ENCODE data around the gene SCD5.

Gene SCD5

DNA sequence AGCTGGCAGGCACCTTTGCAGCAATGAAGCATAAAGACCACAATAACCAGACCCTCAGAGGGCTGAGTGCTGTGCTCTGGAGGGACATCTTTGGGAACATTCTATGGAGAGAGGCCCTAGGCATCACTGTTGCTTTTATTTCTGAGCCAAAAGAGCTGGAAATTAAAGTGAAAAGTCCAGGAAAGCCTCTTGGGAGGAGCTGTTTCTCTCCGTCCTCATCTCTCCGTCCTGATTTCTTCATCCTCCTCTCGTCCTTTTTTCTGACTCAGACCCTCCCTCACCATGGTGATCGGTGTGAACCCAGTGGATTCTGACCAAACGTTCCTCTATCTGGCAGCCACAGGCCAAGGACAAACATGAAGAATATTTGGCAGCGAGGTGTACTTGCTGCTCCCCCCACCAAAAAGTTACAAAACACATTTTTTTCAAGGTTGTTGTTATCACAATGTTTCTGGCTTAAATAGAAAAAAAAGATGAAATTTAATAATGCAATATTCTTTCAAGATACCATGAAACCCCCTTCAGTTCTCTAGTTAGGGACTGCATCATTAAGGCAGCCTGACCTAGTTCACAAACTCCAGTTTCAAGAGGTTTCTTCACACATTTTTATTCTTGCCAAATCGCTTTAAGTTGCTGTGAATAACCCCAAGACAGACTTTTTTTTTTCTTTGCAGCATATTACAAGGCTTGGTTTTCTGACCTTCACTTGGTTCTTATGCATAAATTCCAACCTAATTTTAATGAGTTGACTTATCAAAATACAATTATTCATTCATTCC, 80.2 kb downstream of the SCD5 start:
- DNase-seq: no peak

DNA sequence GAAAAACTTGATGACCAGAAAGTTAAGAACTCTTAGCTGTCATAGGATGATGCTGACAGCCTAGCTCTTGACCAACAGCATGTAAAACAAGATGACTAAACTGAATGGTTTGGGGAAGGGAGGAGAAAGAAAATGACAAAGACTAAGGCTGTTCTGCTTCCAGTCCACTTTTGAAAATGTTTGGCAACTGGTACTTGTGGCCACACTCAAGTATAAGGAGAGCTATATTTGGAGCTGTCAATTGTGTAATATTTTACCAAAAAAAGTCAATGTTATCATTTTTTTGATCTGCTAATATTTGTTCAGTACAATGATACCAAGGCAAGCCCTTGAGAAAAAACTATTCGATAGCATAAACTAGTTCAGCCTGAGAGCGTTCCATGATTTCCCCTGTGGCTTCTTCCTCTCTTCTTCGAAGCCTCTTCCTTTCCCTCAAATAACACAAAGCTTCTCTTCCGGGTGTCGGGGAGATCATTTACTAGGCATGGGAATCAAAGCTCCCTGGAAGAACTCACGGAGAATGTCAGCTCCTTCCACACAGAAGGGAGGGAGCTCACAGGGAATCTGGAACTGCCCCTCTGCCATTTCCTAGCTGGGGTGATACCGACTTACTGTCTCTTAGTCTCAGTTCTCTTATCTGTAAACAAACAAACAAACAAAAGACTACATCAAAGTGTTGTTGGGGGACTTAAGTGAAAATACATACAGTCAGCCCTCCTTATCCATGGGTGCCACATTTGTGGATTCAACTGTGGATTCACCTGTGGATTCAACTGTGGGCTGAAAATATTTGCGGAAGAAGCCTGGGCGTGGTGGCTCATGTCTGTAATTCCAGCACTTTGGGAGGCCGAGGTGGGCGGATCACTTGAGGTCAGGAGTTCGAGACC, 82.6 kb downstream of the SCD5 start:
- DNase-seq: no peak

DNA sequence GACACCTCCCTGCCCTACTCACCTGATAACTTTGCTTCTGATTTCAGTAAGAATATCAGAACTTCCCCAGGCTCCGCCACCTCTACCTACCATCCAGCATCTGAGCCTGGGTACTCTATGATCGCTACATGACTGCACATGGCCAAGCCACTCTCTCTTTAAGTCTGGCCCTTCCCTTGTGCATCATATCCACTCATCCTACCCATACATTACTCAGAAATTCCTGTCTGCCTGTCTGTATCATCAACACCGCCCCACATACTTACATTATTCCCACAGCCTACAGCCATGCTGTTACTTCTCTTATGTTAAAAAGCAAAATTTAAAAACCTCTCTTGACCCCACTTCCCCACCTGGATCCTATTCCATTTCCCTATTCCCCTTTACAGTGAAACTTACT, 84.7 kb downstream of the SCD5 start:
- DNase-seq: no peak

DNA sequence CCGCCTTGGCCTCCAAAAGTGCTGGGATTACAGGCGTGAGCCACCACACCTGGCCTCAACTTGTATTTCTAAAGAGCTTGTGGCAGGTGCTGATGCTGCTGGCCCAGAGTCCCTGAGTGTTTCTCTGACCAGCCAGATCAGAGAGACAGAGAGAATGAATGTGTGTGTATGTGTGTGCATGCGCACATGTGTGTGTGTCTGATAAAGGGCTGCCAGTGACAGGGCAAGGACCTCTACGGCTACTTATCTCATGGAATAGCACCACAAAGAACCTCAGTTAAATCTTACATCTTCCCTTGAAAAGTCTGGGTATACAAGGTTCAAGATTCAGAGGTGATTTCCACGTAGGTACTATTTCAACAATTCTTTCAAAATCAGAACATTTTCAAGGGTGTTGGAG, 86.0 kb downstream of the SCD5 start:
- no peak for DNase-seq

DNA sequence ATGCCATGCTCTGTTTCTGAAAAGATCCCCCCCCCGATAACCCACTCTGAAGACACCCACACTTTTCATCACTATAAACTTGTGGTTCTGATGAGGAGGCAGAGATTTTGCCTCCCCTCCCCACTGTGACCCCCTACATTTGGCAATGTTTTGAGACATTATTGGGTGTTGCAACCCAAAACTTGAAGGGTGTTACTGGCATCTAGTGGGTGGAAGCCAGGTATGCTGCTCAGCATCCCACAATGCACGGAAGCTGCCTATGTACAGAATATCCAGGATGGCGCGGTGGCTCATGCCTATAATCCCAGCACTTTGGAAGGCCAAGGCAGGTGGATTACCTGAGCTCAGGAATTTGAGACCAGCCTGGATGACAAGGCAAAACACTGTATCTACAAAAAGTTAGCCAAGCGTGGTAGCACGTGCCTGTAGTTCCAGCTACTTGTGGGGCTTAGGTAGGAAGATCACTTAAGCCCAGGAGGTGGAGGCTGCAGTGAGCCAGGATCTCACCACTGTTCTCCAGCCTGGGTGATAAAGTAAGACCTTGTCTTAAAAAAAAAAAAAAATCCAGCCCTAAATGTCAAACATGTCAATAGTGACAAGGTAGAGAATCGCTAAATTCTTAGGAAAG, 87.3 kb downstream of the SCD5 start:
- no peak for DNase-seq

DNA sequence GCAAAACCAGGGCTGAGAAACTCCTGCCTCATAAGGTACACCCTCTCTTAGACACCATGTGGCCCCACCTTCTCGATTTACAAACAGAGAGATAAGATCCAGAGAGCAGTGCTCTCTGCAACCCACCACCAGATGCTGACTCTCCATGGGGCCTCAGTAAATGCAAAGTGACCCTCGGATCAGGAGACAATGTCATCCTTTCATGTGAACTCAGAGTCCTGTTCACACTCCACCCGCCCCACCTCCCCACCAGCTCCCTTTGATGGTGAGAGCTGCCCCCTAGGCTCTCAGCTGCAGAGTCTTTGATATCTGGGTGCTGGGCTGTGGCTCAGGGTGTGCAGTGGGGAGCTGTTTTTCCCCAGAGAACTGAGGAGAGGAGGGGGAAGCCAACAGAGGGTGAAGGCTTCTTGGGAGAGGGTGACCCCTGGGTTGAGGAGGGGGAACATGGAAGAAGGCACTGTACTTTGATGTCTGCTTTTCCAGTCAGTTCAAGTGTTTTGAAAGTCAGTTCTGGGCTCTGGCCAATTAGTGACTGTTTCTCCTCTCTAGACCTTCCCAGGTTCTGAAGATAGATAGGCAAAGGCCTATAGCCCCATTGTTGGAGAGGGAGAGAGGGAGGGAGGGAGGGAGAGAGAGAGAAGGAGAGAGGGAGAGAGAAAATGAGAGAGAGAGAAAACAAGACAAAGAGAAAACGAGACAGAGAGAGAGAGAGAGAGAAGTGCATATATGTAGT, 88.2 kb downstream of the SCD5 start:
- DNase-seq: no peak

DNA sequence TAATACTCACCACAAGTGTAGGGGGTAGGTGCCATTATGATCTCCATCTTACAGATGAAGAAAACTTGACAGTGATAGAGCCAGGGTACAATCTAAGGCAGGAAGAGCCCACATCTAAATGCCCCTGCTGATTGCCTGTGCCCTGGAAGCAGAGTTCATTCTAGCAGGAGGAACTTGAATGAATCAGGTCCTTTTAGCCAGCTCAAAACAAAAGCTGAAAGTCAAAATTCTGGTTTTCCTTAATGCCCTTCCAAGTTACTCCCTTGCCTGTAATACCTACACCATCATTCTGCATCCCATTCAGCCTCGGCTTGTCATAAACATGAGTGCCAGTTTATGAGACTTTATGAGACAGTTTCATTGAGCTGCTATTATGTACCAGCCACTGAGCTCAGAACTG, 89.6 kb downstream of the SCD5 start:
- no peak for DNase-seq

DNA sequence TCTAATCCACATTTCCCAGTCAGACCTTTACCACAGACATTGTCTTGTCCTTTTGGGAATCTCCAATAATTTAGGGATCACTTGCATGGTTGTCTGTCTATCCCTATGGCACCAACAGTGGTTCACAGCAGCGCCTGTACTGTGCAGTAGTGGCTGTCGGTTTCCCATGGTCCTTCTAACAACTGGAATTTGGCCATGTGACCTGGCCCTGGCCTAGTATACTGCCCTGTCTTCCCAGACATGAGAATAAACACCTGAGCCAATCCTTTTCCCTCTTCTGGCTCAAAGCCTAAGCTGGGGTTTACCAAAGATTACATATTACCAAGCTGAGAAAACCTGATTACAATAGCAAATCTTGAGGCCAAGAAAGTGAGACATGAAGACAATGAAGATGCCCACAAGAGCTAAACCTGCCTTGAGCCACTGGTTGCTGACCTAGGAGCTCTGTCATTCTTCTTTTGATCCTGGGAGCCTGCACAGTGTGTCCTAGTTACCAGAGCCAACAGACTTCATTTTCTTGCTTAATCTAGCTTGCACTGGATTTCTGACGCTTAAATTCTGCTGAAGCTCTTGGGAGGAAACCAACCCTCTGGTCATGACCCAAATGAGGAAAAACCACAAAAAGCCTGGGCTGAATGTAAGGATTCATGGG, 92.1 kb downstream of the SCD5 start:
- no peak for DNase-seq

DNA sequence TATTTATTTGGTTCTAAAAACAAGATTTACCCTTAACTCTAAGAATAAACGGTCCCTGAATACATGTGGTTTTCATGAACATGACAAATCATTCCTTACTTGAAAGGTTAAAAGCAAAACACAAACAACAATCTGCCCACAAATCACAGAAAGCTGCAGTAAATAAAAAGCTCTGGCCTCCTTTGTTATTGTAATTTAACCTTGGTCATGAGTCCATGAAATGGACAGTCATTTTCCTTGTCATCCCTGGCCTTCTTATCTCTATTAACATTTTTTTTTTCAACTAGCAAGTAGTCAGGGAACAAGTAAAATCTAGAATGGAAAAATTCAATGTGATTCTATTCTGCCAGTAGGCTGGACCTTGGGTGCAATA, 92.7 kb downstream of the SCD5 start:
- DNase-seq: no peak

DNA sequence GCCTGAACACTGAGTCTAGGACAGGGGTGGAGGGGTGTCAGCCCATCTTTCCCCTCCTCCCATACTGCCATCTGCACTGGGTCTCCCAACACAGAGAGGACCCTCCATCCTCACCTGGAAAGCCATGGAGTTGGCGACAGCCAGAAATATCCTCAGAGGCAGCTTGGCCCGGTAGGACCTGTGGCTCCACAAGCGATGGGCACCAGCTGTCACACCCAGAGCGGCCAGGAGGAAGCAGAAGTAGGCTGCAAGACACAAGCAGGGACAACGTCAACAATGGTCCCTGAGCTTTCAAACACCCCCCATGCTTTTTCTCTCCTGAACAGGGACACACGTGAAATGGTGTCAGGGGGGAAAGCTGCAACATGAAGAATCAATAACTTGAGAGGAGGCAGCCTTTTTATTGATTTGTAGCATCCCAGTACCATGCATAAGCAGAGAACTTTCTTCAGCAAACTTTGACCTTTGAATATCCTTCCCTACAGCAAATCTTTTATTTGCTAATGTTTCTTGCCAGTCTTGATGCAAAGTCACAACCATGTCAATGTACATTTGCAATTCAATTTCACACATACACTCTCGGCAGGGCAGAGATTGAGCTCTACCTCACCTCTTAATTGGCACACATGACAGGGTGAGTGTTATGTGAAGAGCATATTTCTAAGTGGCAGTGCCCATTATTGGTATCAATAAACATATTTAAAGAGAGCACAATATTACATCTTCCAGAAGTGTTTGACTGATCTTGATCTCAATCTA, 93.2 kb downstream of the SCD5 start:
- DNase-seq: no peak

DNA sequence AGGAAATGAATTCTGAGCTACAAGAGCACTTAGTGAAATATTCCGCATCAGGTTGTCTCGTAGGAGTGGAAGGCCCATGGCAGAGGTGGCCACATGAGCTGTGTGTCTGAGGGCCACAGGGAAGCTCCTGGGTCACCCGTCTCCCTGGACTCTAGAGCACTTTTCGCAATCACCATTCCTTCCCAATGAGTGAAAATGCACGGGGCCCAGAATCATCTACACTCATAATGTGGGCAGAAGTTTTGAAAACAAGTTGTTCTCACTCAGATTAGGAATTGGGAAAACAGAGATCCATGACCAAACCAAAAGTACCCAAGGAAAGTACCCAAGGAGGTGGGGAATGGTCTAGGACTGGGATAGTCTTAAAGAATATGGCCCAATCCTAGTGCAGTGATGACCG, 94.4 kb downstream of the SCD5 start:
- DNase-seq: no peak

DNA sequence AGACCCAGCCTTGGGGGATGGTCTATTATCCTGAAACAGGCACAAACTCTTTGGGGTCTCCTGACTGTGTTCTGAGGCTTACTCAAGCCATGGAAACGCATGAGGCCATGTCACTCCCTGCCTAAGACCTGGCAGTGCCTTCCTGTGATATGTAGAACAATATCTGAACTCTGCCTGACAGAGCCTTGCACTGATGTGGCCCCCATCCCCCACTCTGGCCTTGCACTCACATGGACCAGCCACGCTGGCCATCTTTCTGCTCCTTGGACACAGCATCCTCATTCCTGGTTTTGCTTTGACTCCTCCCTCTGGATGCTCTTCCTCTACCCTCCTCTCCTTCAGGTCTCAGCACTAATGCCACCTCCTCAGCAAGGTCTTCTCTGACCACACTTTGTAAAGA, 100.2 kb downstream of the SCD5 start:
- DNase-seq: no peak

DNA sequence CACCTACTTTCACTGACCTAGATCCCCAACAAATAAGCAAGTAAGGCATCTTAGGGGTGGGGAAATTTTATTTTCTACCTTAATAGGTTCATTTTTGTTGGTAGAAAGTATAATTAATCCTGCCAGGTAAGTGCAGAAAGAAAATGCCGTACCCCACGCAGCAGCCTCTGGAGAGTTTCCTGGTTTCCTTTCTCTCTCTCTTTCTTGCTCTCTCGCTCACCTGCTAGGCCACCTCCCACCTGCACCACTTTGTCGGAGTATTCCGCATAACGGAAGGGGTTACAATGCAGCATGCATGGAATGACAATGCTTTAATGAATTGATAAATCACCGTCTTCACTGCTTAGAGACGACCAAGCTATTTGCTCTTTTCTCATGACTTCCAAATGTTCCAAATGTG, 101.0 kb downstream of the SCD5 start:
- no peak for DNase-seq

DNA sequence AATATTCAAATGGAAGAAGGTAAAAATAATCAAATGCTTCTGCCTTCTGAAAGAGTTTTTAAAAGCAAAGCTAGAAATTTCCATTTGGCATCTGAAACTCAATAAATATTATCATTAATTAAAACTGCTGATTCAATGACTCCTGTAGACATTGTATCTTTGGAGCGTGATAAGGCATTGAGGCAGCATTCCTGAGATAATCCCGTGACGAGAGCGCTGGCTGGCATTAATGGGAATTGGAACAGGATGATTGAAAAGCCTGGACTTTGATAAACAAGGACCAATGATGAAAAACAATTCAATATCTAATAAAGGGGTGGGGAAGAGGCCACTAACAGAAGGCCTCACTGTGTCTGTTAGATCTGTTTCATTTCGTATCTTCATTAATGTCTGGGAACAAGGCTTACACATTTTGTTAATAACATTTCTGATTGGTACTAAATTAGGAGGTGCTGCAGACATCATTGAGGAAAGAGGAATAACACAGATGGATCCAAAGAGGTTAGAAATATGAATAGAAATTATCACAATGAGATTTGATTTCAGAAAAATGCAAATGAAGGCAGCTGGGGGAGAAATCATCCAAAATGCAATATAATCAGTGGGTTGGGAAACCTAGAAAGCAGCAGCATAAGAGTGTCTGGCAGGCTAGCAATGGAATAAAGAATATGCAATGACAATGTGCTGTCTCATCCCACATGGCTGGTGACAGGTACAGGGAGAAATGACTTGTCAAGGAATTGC, 102.3 kb downstream of the SCD5 start:
- DNase-seq: no peak

DNA sequence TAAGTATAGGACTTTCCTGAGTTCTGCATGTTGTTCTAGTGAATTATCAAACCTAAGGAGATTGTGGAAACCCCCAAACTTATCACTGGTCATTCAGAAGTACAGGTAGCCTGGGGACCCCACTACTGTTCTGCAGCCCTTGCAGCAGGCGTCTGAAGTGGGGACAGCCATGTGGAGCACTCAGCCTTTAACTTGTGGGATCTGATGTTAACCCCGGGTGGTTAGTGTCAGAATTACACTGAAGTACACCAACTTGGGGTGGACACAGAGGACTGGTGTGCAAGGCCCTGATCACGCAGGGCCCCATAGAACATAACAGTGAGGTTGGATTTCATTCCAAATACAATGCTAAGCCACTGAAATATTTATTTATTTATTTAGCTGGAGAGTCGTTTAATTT, 103.7 kb downstream of the SCD5 start:
- no peak for DNase-seq

DNA sequence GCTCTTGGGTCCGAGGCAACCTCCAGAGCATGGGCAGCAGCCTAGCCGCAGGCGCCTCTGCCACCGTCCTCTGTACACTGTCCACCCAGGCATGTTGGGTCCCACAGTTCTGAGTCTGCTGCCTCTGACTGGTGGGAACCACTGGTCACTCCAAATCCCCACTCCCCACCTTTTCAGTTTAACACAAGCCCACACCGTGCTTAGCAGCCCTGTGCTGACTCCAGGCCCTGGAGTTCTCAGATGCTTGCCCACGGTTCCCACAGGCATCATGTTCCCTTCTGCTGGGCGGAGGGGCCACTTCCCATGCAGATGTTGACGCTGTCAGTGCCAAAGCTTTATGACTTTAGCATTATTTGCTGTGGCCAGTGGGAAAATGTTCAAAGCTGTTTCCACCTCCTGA, 104.5 kb downstream of the SCD5 start:
- DNase-seq: no peak

DNA sequence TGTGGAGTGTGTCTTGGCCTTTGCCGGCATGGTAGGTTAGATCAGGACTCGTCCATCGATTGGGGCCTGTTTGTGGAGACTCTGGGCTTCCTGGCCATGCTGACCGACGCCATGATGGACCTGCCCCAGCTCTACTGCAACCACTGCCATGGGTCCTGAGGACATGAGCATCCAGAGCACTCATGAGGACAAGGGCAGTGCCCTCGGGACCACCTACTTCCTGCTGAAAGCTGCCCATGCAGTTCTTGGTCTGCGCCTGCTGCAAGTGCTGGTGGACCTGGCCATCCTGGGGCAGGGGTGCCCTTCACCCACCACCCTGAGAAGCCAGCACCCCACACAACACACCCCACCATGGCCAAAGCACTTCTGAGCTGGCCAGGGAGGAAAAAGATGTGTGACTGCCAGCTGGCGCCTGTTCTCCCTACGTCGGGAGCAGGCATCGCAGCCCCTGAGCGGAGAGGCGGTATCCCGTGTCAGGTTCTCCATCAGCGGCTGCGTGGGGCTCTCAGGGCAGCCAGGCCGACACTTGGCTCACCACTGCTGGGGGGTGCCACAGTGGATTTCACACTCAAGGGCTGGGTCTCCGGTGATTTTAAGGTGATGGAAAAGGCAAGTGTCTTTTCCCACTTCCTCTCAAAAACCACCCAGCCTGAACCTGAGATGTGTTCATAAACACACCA, 106.4 kb downstream of the SCD5 start:
- no peak for DNase-seq

DNA sequence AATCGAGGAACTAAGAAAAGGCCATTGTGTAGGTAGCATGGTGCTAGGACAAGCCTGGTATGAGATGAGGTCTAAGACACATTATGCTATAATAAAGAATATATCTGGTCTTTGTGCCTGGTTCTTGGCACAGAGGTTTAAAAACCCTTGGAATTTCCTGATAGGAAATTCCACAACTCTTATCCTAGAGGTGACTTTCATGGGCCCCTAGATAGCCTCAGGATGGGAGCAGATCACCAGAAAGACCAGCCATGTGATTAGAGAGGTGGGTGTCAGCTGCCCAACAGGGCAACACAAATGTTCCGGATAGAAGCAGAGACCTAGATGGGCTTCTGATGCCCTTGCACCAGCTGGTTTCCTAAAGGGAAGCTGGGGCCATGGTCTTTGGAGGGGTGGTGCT, 107.2 kb downstream of the SCD5 start:
- DNase-seq: no peak

DNA sequence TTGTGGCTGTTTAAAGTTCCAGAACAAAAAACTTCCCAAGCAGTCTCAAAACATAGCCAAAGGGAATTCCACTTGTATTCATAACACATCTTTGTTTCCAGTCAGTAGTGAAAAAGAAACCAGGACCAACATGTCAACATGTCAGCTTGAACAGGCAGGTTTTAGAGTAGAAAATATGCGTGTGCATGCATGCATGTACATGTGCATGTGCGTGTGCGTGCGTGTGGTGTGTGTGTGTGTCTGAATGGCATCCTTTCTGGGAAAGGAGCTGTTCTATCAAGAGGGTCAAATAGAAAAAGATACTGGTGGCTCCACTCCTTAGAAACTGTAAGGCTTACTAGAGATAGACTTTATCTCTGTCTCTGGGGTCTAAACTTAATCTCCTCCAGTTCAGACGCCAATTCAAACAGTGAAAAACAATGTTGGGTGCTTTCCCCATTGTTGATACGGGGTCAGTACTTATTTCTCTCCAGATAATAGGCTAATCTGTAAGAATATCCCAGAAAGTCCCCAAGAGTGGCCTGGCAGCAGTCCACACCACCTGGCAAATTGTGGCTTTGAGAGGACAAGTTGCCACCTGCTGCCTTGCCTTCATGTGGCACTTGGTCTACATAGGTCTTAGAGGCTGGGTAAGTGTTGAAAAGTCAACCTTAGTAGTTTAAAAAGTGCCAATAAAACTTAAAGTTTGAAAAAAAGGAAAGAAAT, 110.4 kb downstream of the SCD5 start:
- DNase-seq: no peak

DNA sequence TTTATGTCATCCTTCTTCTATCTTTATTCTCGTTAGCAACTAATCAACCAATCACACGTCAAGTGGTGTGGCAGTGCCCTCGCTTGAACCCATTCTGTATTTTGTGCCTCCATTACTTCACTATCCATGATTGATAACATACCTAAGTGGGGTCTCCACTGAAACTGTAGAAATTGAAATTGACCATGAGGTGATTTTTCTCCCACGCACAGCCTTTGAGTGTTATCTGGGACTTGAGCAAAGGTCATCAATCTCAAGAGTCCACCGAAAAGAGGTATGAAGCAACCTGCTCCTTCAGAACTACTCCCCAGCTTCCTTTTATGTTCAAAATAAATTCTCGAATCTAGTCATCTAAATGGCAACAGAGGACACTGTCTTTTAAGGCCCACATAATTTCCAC, 111.1 kb downstream of the SCD5 start:
- DNase-seq: no peak

Data from CD4-positive, alpha-beta T cell treated with Interferon alpha-2 for 1 hour (primary cell).